Posterior cingulate gyrus (tissue), 11 donors: ENCODE measurements around the gene OSBPL7.

ENCODE experiments used
- DNase-seq, 10 donors: peaks; one replicate each; pipeline versions ENCODE4 v3.0.0 to v3.0.0-alpha.2; 2020 to 2021; ENCODE audit warnings: mixed read lengths in 3 of 10
- intact Hi-C: fragments of 100-400 bp; cut with DNase I; formaldehyde crosslinking; loops from one replicate; pipeline ENCODE4 v1.15.1; 2023

OSBPL7 gene

GRCh38 chr17:47830396-47831002, 8.9 kb upstream of the OSBPL7 start:
- intact Hi-C loops: no loop called here
- DNase-seq: peak in 2 of 10 donors; percentile 21 to 56

GRCh38 chr17:47829870-47830269, 8.3 kb upstream of the OSBPL7 start:
- intact Hi-C loops: no loop called here
- peak in 1 of 10 donors; percentile 2 for DNase-seq

GRCh38 chr17:47823519-47823918, 1.9 kb upstream of the OSBPL7 start:
- intact Hi-C loops: no loop called here
- peak in 2 of 10 donors; percentile 32 for DNase-seq

- peak in 3 of 10 donors; percentile 4 to 60 (median 26) for DNase-seq
- intact Hi-C loops: no loop called here
These were observed 1.2 kb upstream of the OSBPL7 start for GRCh38 chr17:47822785-47823184.

GRCh38 chr17:47821031-47821423, 567 bp downstream of the OSBPL7 start:
- DNase-seq: peak in 4 of 10 donors; percentile 23 to 79 (median 56)
- intact Hi-C loops: no loop called here

- intact Hi-C loops: no loop called here
- DNase-seq: peak in 3 of 10 donors; percentile 22 to 66 (median 45)
These were observed 1.4 kb downstream of the OSBPL7 start for GRCh38 chr17:47820033-47820789.

GRCh38 chr17:47819475-47819874, 2.1 kb downstream of the OSBPL7 start:
- DNase-seq: peak in 3 of 10 donors; percentile 5 to 47 (median 32)
- intact Hi-C loops: no loop called here

GRCh38 chr17:47818002-47818695, 3.4 kb downstream of the OSBPL7 start:
- DNase-seq: peak in 1 of 10 donors; percentile 43
- intact Hi-C loops: no loop called here

- intact Hi-C loops: no loop called here
- peak in 2 of 10 donors; percentile 23 to 30 for DNase-seq
These were observed 4.6 kb downstream of the OSBPL7 start for GRCh38 chr17:47816947-47817346.

GRCh38 chr17:47816111-47816735, 5.4 kb downstream of the OSBPL7 start:
- intact Hi-C loops: no loop called here
- peak in 2 of 10 donors; percentile 39 to 49 for DNase-seq

GRCh38 chr17:47815106-47815918, 6.3 kb downstream of the OSBPL7 start:
- DNase-seq: peak in 1 of 10 donors; percentile 30
- intact Hi-C loops: no loop called here

- DNase-seq: peak in 1 of 10 donors; percentile 51
- intact Hi-C loops: no loop called here
These were observed 8.0 kb downstream of the OSBPL7 start for GRCh38 chr17:47813512-47814031.

- DNase-seq: peak in 1 of 10 donors; percentile 35
- intact Hi-C loops: no loop called here
These were observed 8.5 kb downstream of the OSBPL7 start for GRCh38 chr17:47813077-47813476.

GRCh38 chr17:47812146-47812920, 9.3 kb downstream of the OSBPL7 start:
- DNase-seq: peak in 1 of 10 donors; percentile 54
- intact Hi-C loops: no loop called here

GRCh38 chr17:47811709-47812108, 9.9 kb downstream of the OSBPL7 start:
- intact Hi-C loops: no loop called here
- no peak for DNase-seq

GRCh38 chr17:47810901-47811635, 10.5 kb downstream of the OSBPL7 start:
- intact Hi-C loops: no loop called here
- no peak for DNase-seq

- intact Hi-C loops: no loop called here
- DNase-seq: peak in 1 of 10 donors; percentile 54
These were observed 11.3 kb downstream of the OSBPL7 start for GRCh38 chr17:47810200-47810821.
